RKO (cell line): ENCODE data around the gene TFPI.
"Not testable (repeated sequence)": the region's sequence is repeated elsewhere in the genome, so short reads cannot be mapped to it uniquely, and the experiment has no call there.

ENCODE experiments used
- DNase-seq: peaks from one replicate; pipeline ENCODE4 v3.0.0-alpha.2; 2016; ENCODE audit warnings: low spot score

The TFPI gene

GRCh38 chr2:187552828-187553681 is 1.2 kb downstream of the TFPI start:
- peak; percentile 94 for DNase-seq

GRCh38 chr2:187552381-187552780 is 1.9 kb downstream of the TFPI start:
- DNase-seq, result no peak

GRCh38 chr2:187550857-187551256 is 3.4 kb downstream of the TFPI start:
- DNase-seq, result no peak

- no peak for DNase-seq
These were observed 4.2 kb downstream of the TFPI start for GRCh38 chr2:187549951-187550555.

GRCh38 chr2:187549193-187549592 is 5.0 kb downstream of the TFPI start:
- no peak for DNase-seq

GRCh38 chr2:187548656-187549055 is 5.6 kb downstream of the TFPI start:
- DNase-seq, result no peak

- DNase-seq, result peak; percentile 96
These were observed 6.8 kb downstream of the TFPI start for GRCh38 chr2:187547353-187547979.

GRCh38 chr2:187546762-187547333 is 7.4 kb downstream of the TFPI start:
- DNase-seq, result no peak

- no peak for DNase-seq
These were observed 8.9 kb downstream of the TFPI start for GRCh38 chr2:187545238-187545751.

GRCh38 chr2:187544371-187545080 is 9.7 kb downstream of the TFPI start:
- no peak for DNase-seq

- DNase-seq, result no peak
These were observed 10.7 kb downstream of the TFPI start for GRCh38 chr2:187543488-187543887.

- no peak for DNase-seq
These were observed 12.1 kb downstream of the TFPI start for GRCh38 chr2:187542123-187542522.

GRCh38 chr2:187541086-187542085 is 12.8 kb downstream of the TFPI start:
- peak; percentile 89 for DNase-seq

- not testable (repeated sequence) for DNase-seq
These were observed 16.0 kb downstream of the TFPI start for GRCh38 chr2:187538222-187538621.

GRCh38 chr2:187535381-187535780 is 18.9 kb downstream of the TFPI start:
- DNase-seq, result not testable (repeated sequence)

- DNase-seq, result no peak
These were observed 21.7 kb downstream of the TFPI start for GRCh38 chr2:187532333-187533120.

GRCh38 chr2:187529977-187530721 is 24.1 kb downstream of the TFPI start:
- DNase-seq, result no peak

GRCh38 chr2:187529248-187529976 is 24.8 kb downstream of the TFPI start:
- DNase-seq, result no peak
